HepG2 (cell line): ENCODE results near the gene TFAP2E. TPM values are rescaled to one million over a fixed set of nuclear protein-coding genes. Genes with fewer than 3 reads are reported as not detected.

Source experiments
- HOXA5 ChIP-seq: sonication (generic); formaldehyde crosslinking; IDR thresholded peaks from 2 replicates; pipeline ENCODE4 v1.4.0; 2020; ENCODE audit warnings: missing genetic modification reagents
- ZNF543 ChIP-seq: sonication (generic); formaldehyde crosslinking; IDR thresholded peaks from 2 replicates; pipeline ENCODE4 v1.4.0; 2020; ENCODE audit warnings: mild to moderate bottlenecking, missing genetic modification reagents
- ZNF772 ChIP-seq: sonication (generic); formaldehyde crosslinking; IDR thresholded peaks from 2 replicates; pipeline ENCODE4 v1.5.0; 2020; ENCODE audit warnings: mild to moderate bottlenecking, missing genetic modification reagents
- polyA plus RNA-seq, 8 experiments: library from polyadenylated mRNA; depleted of rRNA in 3 of 8; stranded (reverse) in 7 of 8; unstranded in 1 of 8; fragments of >200 nt; fragmentation: Illumina TruSeq in 4 of 8; extraction: Trizol in 4 of 8; gene quantifications; 2 replicates each; pipeline versions ENCODE4 v1.2.1 to v1.2.3, GENCODE V29; 2011 to 2016; ENCODE audit warnings: low read depth in 4 of 8, missing spikeins in 1 of 8, mixed read lengths in 1 of 8; ENCODE audit not compliant: insufficient read depth in 1 of 8
- total RNA-seq, 5 experiments: library from RNA; depleted of rRNA; stranded (reverse); fragments of >200 nt; fragmentation: Illumina TruSeq; extraction: Trizol; gene quantifications; 2 replicates each; pipeline ENCODE4 v1.2.3, GENCODE V29; 2016; ENCODE audit warnings: low read depth in 1 of 5
- TF ChIP-seq, protein P1 (sequence below): IDR thresholded peaks from 2 replicates; pipeline ENCODE4 v1.6.1; 2012; ENCODE audit warnings: low read depth, low read length, improper control_type of control experiment
- TF ChIP-seq, protein P2 (sequence below): sonication (generic); formaldehyde crosslinking; IDR thresholded peaks from 2 replicates; pipeline ENCODE4 v1.8.1; 2023; ENCODE audit warnings: mild to moderate bottlenecking, missing genetic modification reagents
- TF ChIP-seq, protein P3 (sequence below): sonication (generic); formaldehyde crosslinking; IDR thresholded peaks from 2 replicates; pipeline ENCODE4 v1.5.0; 2020; ENCODE audit warnings: missing genetic modification reagents, mild to moderate bottlenecking, borderline replicate concordance
- TF ChIP-seq, protein P4 (sequence below): sonication (generic); formaldehyde crosslinking; IDR thresholded peaks from 2 replicates; pipeline ENCODE4 v1.4.0; 2020; ENCODE audit warnings: mild to moderate bottlenecking, missing genetic modification reagents

TFAP2E gene
- total and polyA plus RNA-seq, 2 of the 13 experiments (the other 11 are each of a cell fraction or from before 2014, with no cell fraction given): 0.31 to 0.41 TPM

DNA sequence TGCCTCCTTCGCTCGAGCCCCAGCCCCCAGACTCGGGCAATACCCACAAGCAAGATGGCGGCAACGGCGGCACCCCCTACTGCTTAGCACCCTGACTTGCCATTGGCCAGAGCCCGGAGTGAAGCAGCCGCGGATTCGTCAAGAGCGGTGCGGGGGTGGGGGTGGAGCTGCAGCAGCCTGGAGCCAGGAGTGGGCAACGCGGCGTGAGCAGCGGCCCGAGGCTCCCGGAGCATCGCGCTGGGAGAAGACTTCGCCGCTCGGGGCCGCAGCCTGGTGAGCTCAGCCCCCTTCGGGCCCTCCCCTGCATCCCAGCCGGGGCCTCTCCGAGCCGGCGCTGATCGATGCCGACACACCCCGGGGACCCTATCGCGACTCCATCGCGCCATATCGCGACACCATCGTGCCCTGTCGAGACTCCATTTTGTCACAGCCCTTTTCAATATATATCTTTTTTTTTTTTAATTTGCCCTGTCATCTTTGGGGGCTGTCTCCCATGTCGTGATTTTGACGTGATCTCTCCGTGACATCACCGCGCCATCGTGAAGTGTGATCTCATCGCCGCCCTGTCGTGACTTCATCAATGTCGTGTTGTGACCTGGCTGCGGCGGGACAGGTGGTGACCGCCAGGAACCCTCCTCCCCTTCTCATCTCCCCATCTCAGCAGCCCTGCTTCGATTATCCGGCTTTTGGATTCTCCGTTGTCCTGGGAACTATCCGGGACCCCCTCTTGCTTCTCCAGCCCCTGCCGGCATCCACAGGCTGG is 15.3 kb upstream of the TFAP2E start, which contains the start of gene NCDN (continued):
- TF ChIP-seq, protein P1, sequence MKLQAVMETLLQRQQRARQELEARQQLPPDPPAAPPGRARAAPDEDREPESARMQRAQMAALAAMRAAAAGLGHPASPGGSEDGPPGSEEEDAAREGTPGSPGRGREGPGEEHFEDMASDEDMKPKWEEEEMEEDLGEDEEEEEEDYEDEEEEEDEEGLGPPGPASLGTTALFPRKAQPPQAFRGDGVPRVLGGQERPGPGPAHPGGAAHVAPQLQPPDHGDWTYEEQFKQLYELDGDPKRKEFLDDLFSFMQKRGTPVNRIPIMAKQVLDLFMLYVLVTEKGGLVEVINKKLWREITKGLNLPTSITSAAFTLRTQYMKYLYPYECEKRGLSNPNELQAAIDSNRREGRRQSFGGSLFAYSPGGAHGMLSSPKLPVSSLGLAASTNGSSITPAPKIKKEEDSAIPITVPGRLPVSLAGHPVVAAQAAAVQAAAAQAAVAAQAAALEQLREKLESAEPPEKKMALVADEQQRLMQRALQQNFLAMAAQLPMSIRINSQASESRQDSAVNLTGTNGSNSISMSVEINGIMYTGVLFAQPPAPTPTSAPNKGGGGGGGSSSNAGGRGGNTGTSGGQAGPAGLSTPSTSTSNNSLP: 0 out of 2 replicates have a peak, but pooled peaks have one; percentile 26
- TF ChIP-seq ZNF772 (peak; percentile 94), HOXA5 (CRISPR knock-in tag) (no peak; the same call in none of the 2 replicates), ZNF543 (0 out of 2 replicates have a peak, but pooled peaks have one; percentile 38)
- TF ChIP-seq, protein P2, sequence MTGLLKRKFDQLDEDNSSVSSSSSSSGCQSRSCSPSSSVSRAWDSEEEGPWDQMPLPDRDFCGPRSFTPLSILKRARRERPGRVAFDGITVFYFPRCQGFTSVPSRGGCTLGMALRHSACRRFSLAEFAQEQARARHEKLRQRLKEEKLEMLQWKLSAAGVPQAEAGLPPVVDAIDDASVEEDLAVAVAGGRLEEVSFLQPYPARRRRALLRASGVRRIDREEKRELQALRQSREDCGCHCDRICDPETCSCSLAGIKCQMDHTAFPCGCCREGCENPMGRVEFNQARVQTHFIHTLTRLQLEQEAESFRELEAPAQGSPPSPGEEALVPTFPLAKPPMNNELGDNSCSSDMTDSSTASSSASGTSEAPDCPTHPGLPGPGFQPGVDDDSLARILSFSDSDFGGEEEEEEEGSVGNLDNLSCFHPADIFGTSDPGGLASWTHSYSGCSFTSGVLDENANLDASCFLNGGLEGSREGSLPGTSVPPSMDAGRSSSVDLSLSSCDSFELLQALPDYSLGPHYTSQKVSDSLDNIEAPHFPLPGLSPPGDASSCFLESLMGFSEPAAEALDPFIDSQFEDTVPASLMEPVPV (CRISPR knock-in tag): 0 out of 2 replicates have a peak, but pooled peaks have one; percentile 23
- TF ChIP-seq, protein P3, sequence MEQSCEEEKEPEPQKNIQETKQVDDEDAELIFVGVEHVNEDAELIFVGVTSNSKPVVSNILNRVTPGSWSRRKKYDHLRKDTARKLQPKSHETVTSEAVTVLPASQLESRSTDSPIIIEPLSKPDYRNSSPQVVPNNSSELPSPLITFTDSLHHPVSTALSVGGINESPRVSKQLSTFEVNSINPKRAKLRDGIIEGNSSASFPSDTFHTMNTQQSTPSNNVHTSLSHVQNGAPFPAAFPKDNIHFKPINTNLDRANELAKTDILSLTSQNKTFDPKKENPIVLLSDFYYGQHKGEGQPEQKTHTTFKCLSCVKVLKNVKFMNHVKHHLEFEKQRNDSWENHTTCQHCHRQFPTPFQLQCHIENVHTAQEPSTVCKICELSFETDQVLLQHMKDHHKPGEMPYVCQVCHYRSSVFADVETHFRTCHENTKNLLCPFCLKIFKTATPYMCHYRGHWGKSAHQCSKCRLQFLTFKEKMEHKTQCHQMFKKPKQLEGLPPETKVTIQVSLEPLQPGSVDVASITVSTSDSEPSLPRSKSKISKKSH (CRISPR knock-in tag): no peak
- TF ChIP-seq, protein P4, sequence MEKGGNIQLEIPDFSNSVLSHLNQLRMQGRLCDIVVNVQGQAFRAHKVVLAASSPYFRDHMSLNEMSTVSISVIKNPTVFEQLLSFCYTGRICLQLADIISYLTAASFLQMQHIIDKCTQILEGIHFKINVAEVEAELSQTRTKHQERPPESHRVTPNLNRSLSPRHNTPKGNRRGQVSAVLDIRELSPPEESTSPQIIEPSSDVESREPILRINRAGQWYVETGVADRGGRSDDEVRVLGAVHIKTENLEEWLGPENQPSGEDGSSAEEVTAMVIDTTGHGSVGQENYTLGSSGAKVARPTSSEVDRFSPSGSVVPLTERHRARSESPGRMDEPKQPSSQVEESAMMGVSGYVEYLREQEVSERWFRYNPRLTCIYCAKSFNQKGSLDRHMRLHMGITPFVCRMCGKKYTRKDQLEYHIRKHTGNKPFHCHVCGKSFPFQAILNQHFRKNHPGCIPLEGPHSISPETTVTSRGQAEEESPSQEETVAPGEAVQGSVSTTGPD (CRISPR knock-in tag): no peak
